Subcutaneous adipose tissue (tissue), 4 donors: ENCODE data around the gene FBXO34. TPM values are rescaled to one million over a fixed set of nuclear protein-coding genes. Genes with fewer than 3 reads are reported as not detected.

Experiments
- total RNA-seq, 4 donors: library from RNA; depleted of rRNA; stranded (reverse); fragments of >200 nt; gene quantifications; one replicate each; pipeline ENCODE4 v1.1.0, GENCODE V29; 2016
- TF ChIP-seq, protein P1 (sequence below): fragments of 450-650 bp; IDR thresholded peaks from one replicate; pipeline ENCODE4 v1.5.1; 2016; ENCODE audit warnings: low read depth, mild to moderate bottlenecking, control low read depth, antibody characterized with exemption, moderate library complexity

Gene FBXO34
- total RNA-seq = 10 to 100 TPM; 18.4 to 23.5 (median 21.6) TPM

DNA sequence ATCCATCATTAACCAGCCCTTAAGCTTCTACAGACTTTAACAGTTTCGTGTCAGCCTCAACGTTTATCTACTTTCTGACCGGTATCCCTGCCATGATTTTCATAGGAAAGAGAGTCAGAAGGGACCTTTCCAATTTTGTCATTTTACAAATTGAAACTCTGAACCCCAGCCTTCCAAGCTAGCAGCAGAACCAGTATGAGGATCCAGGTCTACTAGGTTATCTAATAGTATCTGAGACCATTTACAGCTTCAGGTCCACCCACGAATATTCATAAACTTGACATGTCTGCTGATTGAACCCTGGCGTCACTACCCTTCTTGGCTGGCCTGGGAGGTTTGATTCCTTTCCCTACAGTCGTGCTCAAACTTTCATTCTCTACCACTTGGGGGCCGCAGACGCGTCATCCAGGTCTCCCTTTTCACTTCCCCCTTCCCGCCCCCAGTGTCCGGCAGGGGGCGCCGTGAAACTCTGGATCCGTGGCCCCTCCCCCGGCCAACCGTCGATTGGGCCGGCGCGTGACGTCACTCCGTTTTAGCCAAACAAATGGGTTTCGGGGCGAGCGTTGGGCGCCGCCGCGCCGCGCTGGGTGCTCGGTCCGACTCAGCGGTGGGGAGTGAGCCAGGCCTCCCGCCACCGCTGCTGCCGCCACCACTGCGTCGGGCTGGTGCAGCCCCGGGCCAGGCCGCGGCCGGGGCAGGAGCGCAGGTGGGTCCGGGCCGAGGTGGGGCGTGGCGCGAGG, at the start of gene FBXO34:
Gene FBXO34 (plus strand): TSS at position 590 of the 740 bp plus-strand sequence. CDS start 78,970 bp downstream, outside the sequence.
- TF ChIP-seq, protein P1, sequence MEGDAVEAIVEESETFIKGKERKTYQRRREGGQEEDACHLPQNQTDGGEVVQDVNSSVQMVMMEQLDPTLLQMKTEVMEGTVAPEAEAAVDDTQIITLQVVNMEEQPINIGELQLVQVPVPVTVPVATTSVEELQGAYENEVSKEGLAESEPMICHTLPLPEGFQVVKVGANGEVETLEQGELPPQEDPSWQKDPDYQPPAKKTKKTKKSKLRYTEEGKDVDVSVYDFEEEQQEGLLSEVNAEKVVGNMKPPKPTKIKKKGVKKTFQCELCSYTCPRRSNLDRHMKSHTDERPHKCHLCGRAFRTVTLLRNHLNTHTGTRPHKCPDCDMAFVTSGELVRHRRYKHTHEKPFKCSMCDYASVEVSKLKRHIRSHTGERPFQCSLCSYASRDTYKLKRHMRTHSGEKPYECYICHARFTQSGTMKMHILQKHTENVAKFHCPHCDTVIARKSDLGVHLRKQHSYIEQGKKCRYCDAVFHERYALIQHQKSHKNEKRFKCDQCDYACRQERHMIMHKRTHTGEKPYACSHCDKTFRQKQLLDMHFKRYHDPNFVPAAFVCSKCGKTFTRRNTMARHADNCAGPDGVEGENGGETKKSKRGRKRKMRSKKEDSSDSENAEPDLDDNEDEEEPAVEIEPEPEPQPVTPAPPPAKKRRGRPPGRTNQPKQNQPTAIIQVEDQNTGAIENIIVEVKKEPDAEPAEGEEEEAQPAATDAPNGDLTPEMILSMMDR = no peak

DNA sequence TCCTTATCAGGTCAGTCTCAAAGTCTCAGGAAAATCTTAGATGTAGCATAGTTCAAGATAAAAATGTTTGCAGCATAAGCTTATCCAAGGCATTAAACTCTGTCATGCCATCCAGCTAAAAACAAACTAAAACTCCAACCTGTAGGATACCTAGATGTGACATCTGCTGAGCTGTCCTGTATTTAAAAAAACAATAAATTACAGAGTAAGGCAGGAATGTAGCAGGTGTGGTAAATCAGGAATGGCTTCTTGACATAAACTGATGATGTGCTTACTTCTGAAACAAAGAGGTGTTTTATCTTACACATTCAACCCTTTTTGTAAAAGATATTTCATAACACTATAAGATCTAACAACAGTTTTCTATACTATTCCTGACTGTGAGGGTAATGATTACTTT, 49.3 kb upstream of the FBXO34 start:
- TF ChIP-seq, protein P1 = no peak

DNA sequence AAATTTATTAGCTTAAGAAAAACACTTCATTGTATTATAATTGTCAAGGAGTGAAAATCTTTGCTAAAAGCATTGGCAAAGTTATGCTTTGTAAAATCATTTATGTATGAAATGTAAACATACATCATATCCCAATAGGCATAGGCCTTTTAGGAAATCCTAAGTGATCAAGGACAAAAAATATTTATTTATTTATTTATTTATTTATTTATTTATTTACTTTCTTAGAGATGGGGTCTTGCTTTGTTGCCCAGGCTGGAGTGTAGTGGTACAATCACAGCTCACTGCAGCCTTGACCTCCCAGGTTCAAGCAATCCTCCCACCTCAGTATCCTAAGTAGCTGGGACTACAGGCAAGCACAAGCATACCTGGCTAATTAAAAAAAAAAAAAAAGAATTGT, 47.9 kb upstream of the FBXO34 start:
- TF ChIP-seq, protein P1 = no peak

- TF ChIP-seq, protein P1 = no peak
Observed at GRCh38 chr14:55228261-55228660, 43.0 kb upstream of the FBXO34 start.

DNA sequence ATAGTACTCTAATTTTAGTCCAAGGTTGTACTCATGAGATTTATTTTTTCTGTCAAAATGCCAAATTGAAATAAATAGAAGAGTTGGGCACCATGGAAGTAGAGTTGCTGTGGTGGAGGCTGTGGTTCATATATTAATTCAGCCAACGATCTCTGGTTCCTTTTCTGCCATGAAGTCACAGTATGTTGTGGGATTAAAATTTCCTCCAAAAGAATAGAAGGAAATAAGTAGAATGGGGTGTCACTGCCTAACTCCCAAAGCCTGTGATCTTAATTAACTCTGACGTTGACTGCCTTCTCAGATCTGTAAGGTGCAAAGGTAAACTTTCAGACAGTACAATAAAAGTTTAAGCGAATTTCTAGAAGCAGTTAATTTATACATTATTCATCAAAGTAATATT, 37.6 kb upstream of the FBXO34 start:
- TF ChIP-seq, protein P1 = no peak

- TF ChIP-seq, protein P1 = no peak
Observed at GRCh38 chr14:55238019-55238680, 33.1 kb upstream of the FBXO34 start.

DNA sequence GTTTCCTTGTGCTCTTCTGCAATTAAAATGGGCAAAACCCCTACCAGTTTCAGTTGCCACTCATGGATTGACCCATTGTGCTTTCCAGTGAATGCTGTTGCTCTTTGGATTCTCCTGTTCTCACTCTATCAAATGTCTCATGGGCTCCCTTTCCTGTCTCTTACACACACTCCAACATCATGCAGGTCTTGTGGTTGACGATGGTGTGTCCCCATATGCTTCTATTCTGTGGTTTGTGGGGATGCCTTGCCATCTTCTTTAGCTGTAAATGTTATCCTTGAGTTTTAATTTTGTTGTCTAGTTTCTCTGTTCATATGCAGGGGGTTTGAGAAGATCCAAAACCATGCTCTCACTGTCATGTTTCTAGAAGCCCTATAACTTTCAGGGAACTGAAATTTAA, 31.9 kb upstream of the FBXO34 start:
- TF ChIP-seq, protein P1 = no peak
